ENCODE results near the gene IGF1R.
"Not testable (repeated sequence)": the region's sequence is repeated elsewhere in the genome, so short reads cannot be mapped to it uniquely, and the experiment has no call there.

Gene IGF1R

GRCh38 chr15:98959640-98960007, 311.3 kb downstream of the IGF1R start:
- TF ChIP-seq CTCF (conservative IDR thresholded peaks at IDR 0.05; ENCODE audit: low read depth, low read length): no peak
- no peak for DNase-seq (ENCODE audit: low read depth)
- H3K4me3 ChIP-seq (ENCODE audit: low read depth, low read length): no peak overlapping the region

- H3K4me3 ChIP-seq (ENCODE audit: low read depth, low read length): no peak overlapping the region
- TF ChIP-seq CTCF (conservative IDR thresholded peaks at IDR 0.05; ENCODE audit: low read depth, low read length): no peak
- no peak for DNase-seq (ENCODE audit: low read depth)
Observed at GRCh38 chr15:98960555-98961050, 312.3 kb downstream of the IGF1R start.

GRCh38 chr15:98963444-98963843, 315.1 kb downstream of the IGF1R start:
- no peak for TF ChIP-seq CTCF (conservative IDR thresholded peaks at IDR 0.05; ENCODE audit: low read depth, low read length)
- no peak for DNase-seq (ENCODE audit: low read depth)
- H3K4me3 ChIP-seq (ENCODE audit: low read depth, low read length): no peak overlapping the region

- no peak overlapping the region for H3K4me3 ChIP-seq (ENCODE audit: low read depth, low read length)
- no peak for DNase-seq (ENCODE audit: low read depth)
- no peak for TF ChIP-seq CTCF (conservative IDR thresholded peaks at IDR 0.05; ENCODE audit: low read depth, low read length)
Observed at GRCh38 chr15:98964466-98965133, 316.3 kb downstream of the IGF1R start.

GRCh38 chr15:98965134-98965491, 316.8 kb downstream of the IGF1R start:
- H3K4me3 ChIP-seq (ENCODE audit: low read depth, low read length); DNase-seq (ENCODE audit: low read depth): not testable (repeated sequence)

- TF ChIP-seq CTCF (conservative IDR thresholded peaks at IDR 0.05; ENCODE audit: low read depth, low read length): no peak
- no peak for DNase-seq (ENCODE audit: low read depth)
- no peak overlapping the region for H3K4me3 ChIP-seq (ENCODE audit: low read depth, low read length)
Observed at GRCh38 chr15:98965597-98965996, 317.3 kb downstream of the IGF1R start.

- peak; percentile 35 for DNase-seq (ENCODE audit: low read depth)
- H3K4me3 ChIP-seq (ENCODE audit: low read depth, low read length): no peak overlapping the region
- no peak for TF ChIP-seq CTCF (conservative IDR thresholded peaks at IDR 0.05; ENCODE audit: low read depth, low read length)
Observed at GRCh38 chr15:98966091-98966787, 317.9 kb downstream of the IGF1R start.

All from choroid plexus epithelial cell (primary cell).